Endothelial cell of umbilical vein (primary cell): ENCODE data around the gene HPS4. TPM values are rescaled to one million over a fixed set of nuclear protein-coding genes. Genes with fewer than 3 reads are reported as not detected.
"Not testable (repeated sequence)": the region's sequence is repeated elsewhere in the genome, so short reads cannot be mapped to it uniquely, and the experiment has no call there.

Experiments used
- BruUV-seq: library from RNA; stranded (reverse); fragments of 400-500 nt; replicated peaks from 2 replicates; lab custom pipeline; 2021; lab: Mats Ljungman, UMichigan
- CTCF ChIA-PET: fragments of 300-600, 350-600 bp; sonication (Branson Sonifier 250); formaldehyde crosslinking; loops from one replicate; lab custom pipeline; 2021; ENCODE audit warnings: antibody characterized with exemption, inconsistent platforms; lab: Charles Lee
- POLR2A ChIA-PET: fragments of 300-600, 350-600 bp; sonication (Branson Sonifier 250); formaldehyde crosslinking; loops from one replicate; lab custom pipeline; 2021; ENCODE audit warnings: antibody characterized with exemption, inconsistent platforms; lab: Charles Lee
- DNase-seq: peaks from one replicate; pipeline ENCODE4 v3.0.0-alpha.2; 2011; ENCODE audit warnings: low read depth, low spot score
- FAIRE-seq: peaks from 2 replicates; lab custom pipeline; 2011; peaks lifted over from hg19 to GRCh38; lab: Jason Lieb, UNC
- H2AFZ ChIP-seq: 2 replicates; pipeline ENCODE4 v1.6.0; 2012; ENCODE audit warnings: low read depth, low read length, control low read depth, inconsistent platforms
- H3K27ac ChIP-seq: 2 replicates; pipeline ENCODE4 v1.5.1; 2011; ENCODE audit warnings: low read depth, mild to moderate bottlenecking, control low read depth, low read length, moderate library complexity; ENCODE audit not compliant: insufficient read depth
- H3K27me3 ChIP-seq, 2 experiments: 2 replicates each; pipeline versions ENCODE4 v1.6.0 to v1.6.1; 2011; ENCODE audit warnings: low read length in 2 of 2, mixed read lengths in 1 of 2; ENCODE audit not compliant: control insufficient read depth in 2 of 2, insufficient read depth in 2 of 2
- H3K36me3 ChIP-seq, 2 experiments: 2 replicates in 1 of 2; 3 replicates in 1 of 2; pipeline ENCODE4 v1.5.1; 2011; ENCODE audit warnings: low read length in 2 of 2, mild to moderate bottlenecking in 1 of 2, moderate library complexity in 1 of 2; ENCODE audit not compliant: control insufficient read depth in 2 of 2, insufficient read depth in 2 of 2; ENCODE audit errors: extremely low read depth in 1 of 2
- H3K4me1 ChIP-seq: 3 replicates; pipeline ENCODE4 v1.5.1; 2011; ENCODE audit warnings: mild to moderate bottlenecking, low read length; ENCODE audit not compliant: control insufficient read depth, insufficient read depth; ENCODE audit errors: extremely low read depth
- H3K4me2 ChIP-seq: 2 replicates; pipeline ENCODE4 v1.6.1; 2011; ENCODE audit warnings: low read length, control low read depth, mixed read lengths; ENCODE audit not compliant: insufficient read depth
- H3K4me3 ChIP-seq, 3 experiments: fragments of 200-600 bp in 1 of 3; sonication (generic), shearing (Covaris generic) in 1 of 3; replicated peaks in 1 of 3; 2 replicates each; pipeline ENCODE4 v1.5.1; 2011 to 2016; ENCODE audit warnings: control low read depth in 3 of 3, low read length in 3 of 3, mild to moderate bottlenecking in 2 of 3, inconsistent platforms in 1 of 3, low read depth in 1 of 3, moderate library complexity in 1 of 3; ENCODE audit not compliant: insufficient read depth in 1 of 3
- H3K79me2 ChIP-seq: 2 replicates; pipeline ENCODE4 v1.6.0; 2012; ENCODE audit warnings: low read length, inconsistent platforms; ENCODE audit not compliant: control insufficient read depth, insufficient read depth
- H3K9ac ChIP-seq: replicated peaks from 2 replicates; pipeline ENCODE3; 2011; ENCODE audit warnings: low read length, control low read depth; ENCODE audit not compliant: insufficient read depth; ENCODE audit errors: extremely low read depth
- H3K9me1 ChIP-seq: replicated peaks from 3 replicates; pipeline ENCODE4 v1.6.0; 2011; ENCODE audit warnings: mild to moderate bottlenecking, low read length; ENCODE audit not compliant: control insufficient read depth, insufficient read depth; ENCODE audit errors: extremely low read depth
- H3K9me3 ChIP-seq: replicated peaks from 2 replicates; pipeline ENCODE4 v1.5.1; 2012; ENCODE audit warnings: low read length, inconsistent platforms; ENCODE audit not compliant: control insufficient read depth, insufficient read depth
- H4K20me1 ChIP-seq: replicated peaks from 2 replicates; pipeline ENCODE3; 2011; ENCODE audit warnings: mild to moderate bottlenecking, low read length; ENCODE audit not compliant: control insufficient read depth, insufficient read depth; ENCODE audit errors: extremely low read depth
- MYC ChIP-seq: IDR thresholded peaks from one replicate; pipeline ENCODE4 v1.6.1; 2011; ENCODE audit warnings: mild to moderate bottlenecking, low read depth, low read length
- POLR2AphosphoS5 ChIP-seq: IDR thresholded peaks from 2 replicates; pipeline ENCODE4 v1.6.1; 2012; ENCODE audit warnings: low read depth, mild to moderate bottlenecking, control low read depth, low read length, moderate library complexity; ENCODE audit not compliant: insufficient read depth
- dilution Hi-C: fragments of 300-500 bp; cut with MboI; formaldehyde crosslinking; loops from one replicate; pipeline ENCODE4 v1.15.0; 2019; ENCODE audit warnings: low sequenced_read_pairs; ENCODE audit not compliant: extremely low pct_ligation_motif_present
- intact Hi-C: fragments of 100-400 bp; cut with micrococcal nuclease; formaldehyde crosslinking; loops from one replicate; pipeline ENCODE4 v1.10.0; 2022
- polyA plus RNA-seq, 4 experiments: library from polyadenylated mRNA; depleted of rRNA in 3 of 4; stranded (reverse) in 3 of 4; unstranded in 1 of 4; fragments of >200 nt; gene quantifications; 2 replicates each; pipeline versions ENCODE4 v1.2.1 to v1.2.3, GENCODE V29; 2011 to 2012; ENCODE audit warnings: missing spikeins in 1 of 4
- total RNA-seq: library from RNA; stranded (reverse); gene quantifications from 2 replicates; pipeline ENCODE4 v1.2.3, GENCODE V29; 2021

Gene HPS4
- total and polyA plus RNA-seq, 2 donors (not counting 3 experiments of a cell fraction or from before 2014, with no cell fraction given) = 28.4 to 29.7 TPM

GRCh38 chr22:26438776-26439175 lies 44.8 kb downstream of the HPS4 start:
- H3K27me3 ChIP-seq, H3K9me1 ChIP-seq, H3K9ac ChIP-seq, intact Hi-C loops, H3K36me3 ChIP-seq, BruUV-seq, H3K4me1 ChIP-seq, DNase-seq, H3K27ac ChIP-seq, H3K79me2 ChIP-seq, CTCF ChIA-PET, FAIRE-seq, H3K4me3 ChIP-seq, H2AFZ ChIP-seq, H3K9me3 ChIP-seq, POLR2A ChIA-PET, H4K20me1 ChIP-seq, H3K4me2 ChIP-seq, dilution Hi-C loops: not testable (repeated sequence)

- no peak for FAIRE-seq
- no peaks in the 10 kb centered on the region for H3K9me3 ChIP-seq
- intact Hi-C loops = no loop called here
- no TSS peak for BruUV-seq
- H3K27ac ChIP-seq = no peak overlapping the region
- H3K79me2 ChIP-seq = no peaks in the 10 kb centered on the region
- CTCF ChIA-PET = interaction anchor here (1.3 to 1.9 kb wide), 2 partner anchors 23 to 36 kb away, joined by 3 to 8 read pairs; no protein-coding TSS in a partner anchor
- TF ChIP-seq POLR2AphosphoS5 = no peak
- no peak for TF ChIP-seq MYC
- no peaks in the 10 kb centered on the region for H3K4me1 ChIP-seq
- no peak for DNase-seq
- no peak overlapping the region for H3K9ac ChIP-seq
- H2AFZ ChIP-seq = no peak overlapping the region
- H3K4me3 ChIP-seq = no peak overlapping the region
- H3K27me3 ChIP-seq = no peaks in the 10 kb centered on the region
- H3K4me2 ChIP-seq = no peak overlapping the region
- POLR2A ChIA-PET = no interaction called here
- dilution Hi-C loops = no loop called here
- no peaks in the 10 kb centered on the region for H4K20me1 ChIP-seq
- peaks cover 0 to 6% of the 10 kb centered on the region in 2 experiments for H3K36me3 ChIP-seq
- H3K9me1 ChIP-seq = no peaks in the 10 kb centered on the region
These were observed 45.7 kb downstream of the HPS4 start for GRCh38 chr22:26437694-26438392.
